Vagina (tissue), 2 donors: ENCODE measurements around the gene ASTN2. TPM values are rescaled to one million over a fixed set of nuclear protein-coding genes. Genes with fewer than 3 reads are reported as not detected.

ENCODE experiments used
- DNase-seq, 2 donors: peaks; one replicate each; pipeline ENCODE4 v3.0.0-alpha.2; 2017; ENCODE audit errors: extremely low spot score in 2 of 2
- H3K27ac ChIP-seq: fragments of 200-600 bp; sonication (generic); one replicate; pipeline ENCODE4 v1.5.1; 2019
- H3K27me3 ChIP-seq: fragments of 200-600 bp; sonication (generic); one replicate; pipeline ENCODE4 v1.5.1; 2019
- H3K36me3 ChIP-seq, 2 donors: fragments of 200-600 bp; sonication (generic); one replicate each; pipeline ENCODE4 v1.5.1; 2017 to 2019
- H3K4me1 ChIP-seq: fragments of 200-600 bp; sonication (generic); one replicate; pipeline ENCODE4 v1.5.1; 2019
- H3K4me3 ChIP-seq, 2 donors: fragments of 200-600 bp; sonication (generic); 1 replicate in 1 of 2; 2 replicates in 1 of 2; pipeline ENCODE4 v1.5.1; 2016 to 2019
- H3K9me3 ChIP-seq: fragments of 200-600 bp; sonication (generic); one replicate; pipeline ENCODE4 v1.5.1; 2019
- POLR2A ChIP-seq, 2 donors: fragments of 450-650 bp; IDR thresholded peaks; one replicate each; pipeline ENCODE4 v1.6.1; 2017; ENCODE audit warnings: antibody characterized with exemption in 2 of 2, mild to moderate bottlenecking in 2 of 2, moderate library complexity in 2 of 2
- POLR2AphosphoS5 ChIP-seq, 2 donors: sonication (generic); formaldehyde crosslinking; IDR thresholded peaks; one replicate each; pipeline ENCODE4 v1.9.0; 2017; ENCODE audit warnings: antibody characterized with exemption in 2 of 2, mild to moderate bottlenecking in 2 of 2, low read depth in 1 of 2; ENCODE audit not compliant: insufficient read depth in 1 of 2
- intact Hi-C: fragments of 100-400 bp; cut with DNase I; formaldehyde crosslinking; loops from one replicate; pipeline ENCODE4 v1.15.1; 2023
- total RNA-seq: library from RNA; depleted of rRNA; stranded (reverse); fragments of >200 nt; gene quantifications from one replicate; pipeline ENCODE4 v1.2.3, GENCODE V29; 2016
- TF ChIP-seq, protein P1 (sequence below), 3 experiments: fragments of 450-650 bp in 2 of 3; fragments of 200-600 bp in 1 of 3; sonication (generic) in 1 of 3; IDR thresholded peaks; one replicate each; pipeline ENCODE4 v1.5.1; 2017 to 2019; ENCODE audit warnings: antibody characterized with exemption in 3 of 3, mild to moderate bottlenecking in 2 of 3, moderate library complexity in 2 of 3

ASTN2 gene
- total RNA-seq, 1 donor from 2014 or later = 4.4 TPM

DNA sequence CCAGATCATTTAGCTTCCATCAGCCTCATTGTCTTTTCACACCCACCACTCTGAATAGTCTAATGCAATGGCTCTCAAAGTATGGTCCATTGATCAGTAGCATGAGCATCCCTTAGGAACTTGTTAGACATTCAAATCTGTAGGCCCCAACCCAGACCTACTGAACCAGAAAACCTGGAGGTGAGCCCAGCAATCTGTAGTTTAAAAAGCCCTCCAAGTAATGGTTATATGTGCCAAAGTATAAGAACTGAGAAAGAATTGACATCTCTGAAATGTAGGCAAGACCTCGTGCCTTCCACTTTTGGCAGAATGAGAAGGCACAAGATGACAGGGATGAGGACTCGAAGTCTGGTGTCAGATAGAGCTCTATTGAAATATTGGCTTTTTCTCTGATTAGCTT lies 460.1 kb downstream of the ASTN2 start:
- no peak overlapping the region for H3K27ac ChIP-seq
- no peaks in the 10 kb centered on the region for H3K36me3 ChIP-seq
- no peaks in the 10 kb centered on the region for H3K4me1 ChIP-seq
- TF ChIP-seq POLR2AphosphoS5 (IDR thresholded peaks at IDR 0.05; ENCODE audit: insufficient read depth in 1 of 2, low read depth in 1 of 2) (no peak), POLR2A (IDR thresholded peaks at IDR 0.05) (no peak)
- TF ChIP-seq, protein P1, sequence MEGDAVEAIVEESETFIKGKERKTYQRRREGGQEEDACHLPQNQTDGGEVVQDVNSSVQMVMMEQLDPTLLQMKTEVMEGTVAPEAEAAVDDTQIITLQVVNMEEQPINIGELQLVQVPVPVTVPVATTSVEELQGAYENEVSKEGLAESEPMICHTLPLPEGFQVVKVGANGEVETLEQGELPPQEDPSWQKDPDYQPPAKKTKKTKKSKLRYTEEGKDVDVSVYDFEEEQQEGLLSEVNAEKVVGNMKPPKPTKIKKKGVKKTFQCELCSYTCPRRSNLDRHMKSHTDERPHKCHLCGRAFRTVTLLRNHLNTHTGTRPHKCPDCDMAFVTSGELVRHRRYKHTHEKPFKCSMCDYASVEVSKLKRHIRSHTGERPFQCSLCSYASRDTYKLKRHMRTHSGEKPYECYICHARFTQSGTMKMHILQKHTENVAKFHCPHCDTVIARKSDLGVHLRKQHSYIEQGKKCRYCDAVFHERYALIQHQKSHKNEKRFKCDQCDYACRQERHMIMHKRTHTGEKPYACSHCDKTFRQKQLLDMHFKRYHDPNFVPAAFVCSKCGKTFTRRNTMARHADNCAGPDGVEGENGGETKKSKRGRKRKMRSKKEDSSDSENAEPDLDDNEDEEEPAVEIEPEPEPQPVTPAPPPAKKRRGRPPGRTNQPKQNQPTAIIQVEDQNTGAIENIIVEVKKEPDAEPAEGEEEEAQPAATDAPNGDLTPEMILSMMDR (IDR thresholded peaks at IDR 0.05) = no peak
- no peaks in the 10 kb centered on the region for H3K27me3 ChIP-seq
- intact Hi-C loops = no loop called here
- no peak for DNase-seq
- no peak overlapping the region for H3K4me3 ChIP-seq
- no peaks in the 10 kb centered on the region for H3K9me3 ChIP-seq

DNA sequence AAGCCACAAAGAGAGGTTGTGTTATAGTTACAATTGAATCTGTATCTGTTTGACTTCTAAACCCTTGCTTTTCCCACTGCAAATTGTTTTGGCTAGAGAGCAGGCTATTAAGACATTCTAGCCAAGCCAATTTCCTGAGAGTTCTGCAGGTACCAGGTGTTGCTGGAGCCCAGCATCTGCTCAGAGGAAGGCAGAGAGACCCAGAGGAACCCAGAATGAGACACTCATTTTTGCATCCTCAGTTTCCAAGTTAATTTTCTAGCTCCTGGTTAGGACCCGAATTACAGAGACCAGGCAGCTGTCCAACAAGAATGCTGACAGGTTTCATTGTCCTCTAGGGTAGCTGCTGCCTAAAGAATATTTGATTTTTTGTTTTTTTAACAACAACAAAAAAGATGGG lies 461.6 kb downstream of the ASTN2 start:
- intact Hi-C loops = no loop called here
- no peak for TF ChIP-seq POLR2A (IDR thresholded peaks at IDR 0.05)
- TF ChIP-seq, protein P1 (IDR thresholded peaks at IDR 0.05) = no peak
- no peak for TF ChIP-seq POLR2AphosphoS5 (IDR thresholded peaks at IDR 0.05; ENCODE audit: insufficient read depth in 1 of 2, low read depth in 1 of 2)
- H3K4me1 ChIP-seq = no peaks in the 10 kb centered on the region
- H3K27me3 ChIP-seq = no peaks in the 10 kb centered on the region
- no peaks in the 10 kb centered on the region for H3K36me3 ChIP-seq
- no peaks in the 10 kb centered on the region for H3K9me3 ChIP-seq
- no peak overlapping the region for H3K4me3 ChIP-seq
- no peak overlapping the region for H3K27ac ChIP-seq
- DNase-seq = no peak

DNA sequence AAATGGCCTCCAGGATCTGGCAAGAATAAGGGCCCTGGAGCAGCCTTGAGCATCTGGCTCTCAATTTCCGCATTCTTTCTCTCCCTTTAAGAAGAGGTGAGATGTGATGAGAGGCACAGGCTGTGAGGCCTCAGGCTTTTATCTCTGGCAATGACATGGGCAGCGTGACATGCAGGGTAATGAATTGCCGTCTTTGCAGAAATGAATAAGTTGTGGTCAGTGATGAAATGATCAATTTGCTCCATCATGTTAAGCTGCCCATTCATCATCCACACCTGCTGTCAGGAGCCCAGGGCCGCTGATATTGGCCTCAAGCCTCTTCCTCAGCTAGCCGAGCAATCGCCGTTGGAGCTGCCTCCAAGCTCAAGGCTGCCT lies 462.4 kb downstream of the ASTN2 start:
- no peak overlapping the region for H3K27ac ChIP-seq
- no peaks in the 10 kb centered on the region for H3K4me1 ChIP-seq
- H3K36me3 ChIP-seq = no peaks in the 10 kb centered on the region
- no peak overlapping the region for H3K4me3 ChIP-seq
- no peak for TF ChIP-seq POLR2AphosphoS5 (IDR thresholded peaks at IDR 0.05; ENCODE audit: insufficient read depth in 1 of 2, low read depth in 1 of 2)
- TF ChIP-seq, protein P1 (IDR thresholded peaks at IDR 0.05) = no peak
- no peak for TF ChIP-seq POLR2A (IDR thresholded peaks at IDR 0.05)
- no peaks in the 10 kb centered on the region for H3K27me3 ChIP-seq
- no peaks in the 10 kb centered on the region for H3K9me3 ChIP-seq
- intact Hi-C loops = no loop called here
- DNase-seq = no peak

DNA sequence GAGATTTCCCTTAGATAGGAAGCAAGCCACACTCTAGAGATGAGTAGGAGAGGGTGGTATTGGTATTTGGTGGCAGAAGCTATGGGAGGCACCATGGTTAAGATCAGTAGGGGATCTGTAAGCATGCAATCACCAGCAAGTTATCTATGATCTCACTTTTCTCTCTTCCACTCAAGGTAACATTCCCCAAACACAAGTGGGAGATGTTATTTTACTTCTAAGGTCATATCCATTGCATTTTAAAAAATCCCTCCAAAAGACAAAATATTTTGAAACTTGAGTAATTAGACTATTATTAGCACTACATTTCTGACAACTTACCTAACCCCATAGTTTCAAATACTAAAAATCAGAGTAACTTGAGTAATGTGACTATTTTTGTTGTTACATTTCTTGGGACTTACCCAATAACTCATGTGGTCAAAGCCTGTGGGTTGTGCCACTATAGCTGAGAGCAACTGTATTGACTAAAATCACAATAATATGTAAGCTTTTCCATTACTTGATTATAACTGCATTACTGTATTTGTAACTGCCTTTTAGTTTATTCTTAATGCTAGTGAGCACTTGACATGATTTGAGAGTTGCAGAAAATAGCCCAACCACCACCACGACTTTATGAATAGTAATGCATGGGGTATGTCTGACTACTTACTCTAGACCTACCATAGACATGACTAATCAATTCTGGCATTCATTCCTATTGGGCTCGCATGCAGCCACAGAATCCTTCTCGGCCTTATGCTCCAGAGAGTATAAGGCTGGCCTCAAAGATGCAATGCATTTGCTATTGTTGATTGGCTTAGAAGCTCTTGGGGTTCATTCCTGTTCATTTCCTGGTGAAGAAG lies 463.0 kb downstream of the ASTN2 start:
- intact Hi-C loops = no loop called here
- DNase-seq = no peak
- TF ChIP-seq, protein P1 (IDR thresholded peaks at IDR 0.05) = no peak
- no peak for TF ChIP-seq POLR2A (IDR thresholded peaks at IDR 0.05)
- no peak for TF ChIP-seq POLR2AphosphoS5 (IDR thresholded peaks at IDR 0.05; ENCODE audit: insufficient read depth in 1 of 2, low read depth in 1 of 2)

DNA sequence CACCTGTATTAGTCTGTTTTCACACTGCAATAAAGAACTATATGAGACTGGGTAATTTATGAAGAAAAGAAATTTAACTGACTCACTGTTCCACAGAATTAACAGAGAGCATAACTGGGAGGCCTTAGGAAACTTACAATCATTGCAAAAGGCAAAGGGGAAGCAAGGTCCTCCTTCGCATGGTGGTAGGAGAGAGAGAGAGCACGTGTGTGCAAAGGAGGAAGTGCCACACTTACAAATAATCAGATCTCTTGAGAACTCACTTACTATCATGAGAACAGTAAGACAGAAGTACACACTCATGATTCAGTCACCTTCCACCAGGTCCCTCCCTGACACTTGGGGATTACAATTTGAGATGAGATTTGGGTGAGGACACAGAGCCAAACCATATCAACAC lies 469.0 kb downstream of the ASTN2 start:
- no peak for DNase-seq

More for the DNA sequence above, 463.0 kb downstream of the ASTN2 start:
- H3K27ac ChIP-seq = no peak overlapping the region
- H3K36me3 ChIP-seq = no peaks in the 10 kb centered on the region
- no peak overlapping the region for H3K4me3 ChIP-seq
- H3K9me3 ChIP-seq = no peaks in the 10 kb centered on the region
- H3K4me1 ChIP-seq = no peaks in the 10 kb centered on the region
- no peaks in the 10 kb centered on the region for H3K27me3 ChIP-seq

More for the DNA sequence above, 469.0 kb downstream of the ASTN2 start:
- TF ChIP-seq POLR2AphosphoS5 (IDR thresholded peaks at IDR 0.05; ENCODE audit: insufficient read depth in 1 of 2, low read depth in 1 of 2) (no peak), POLR2A (IDR thresholded peaks at IDR 0.05) (no peak)
- TF ChIP-seq, protein P1 (IDR thresholded peaks at IDR 0.05) = no peak
- no peaks in the 10 kb centered on the region for H3K27me3 ChIP-seq
- no peaks in the 10 kb centered on the region for H3K9me3 ChIP-seq
- intact Hi-C loops = no loop called here
- no peaks in the 10 kb centered on the region for H3K36me3 ChIP-seq
- no peaks in the 10 kb centered on the region for H3K4me1 ChIP-seq
- no peak overlapping the region for H3K27ac ChIP-seq
- no peak overlapping the region for H3K4me3 ChIP-seq
